HG03108 (cell line): ENCODE measurements around the gene ITGA1.

Experiments used
- ATAC-seq: cut with Tn5 transposase; IDR thresholded peaks from one replicate; pipeline ENCODE4 v1.9.1; 2021; ENCODE audit warnings: moderate library complexity; ENCODE audit not compliant: unreplicated experiment

The ITGA1 gene

GRCh38 chr5:52989781-52990527, 202.2 kb downstream of the ITGA1 start:
- no peak for ATAC-seq

DNA sequence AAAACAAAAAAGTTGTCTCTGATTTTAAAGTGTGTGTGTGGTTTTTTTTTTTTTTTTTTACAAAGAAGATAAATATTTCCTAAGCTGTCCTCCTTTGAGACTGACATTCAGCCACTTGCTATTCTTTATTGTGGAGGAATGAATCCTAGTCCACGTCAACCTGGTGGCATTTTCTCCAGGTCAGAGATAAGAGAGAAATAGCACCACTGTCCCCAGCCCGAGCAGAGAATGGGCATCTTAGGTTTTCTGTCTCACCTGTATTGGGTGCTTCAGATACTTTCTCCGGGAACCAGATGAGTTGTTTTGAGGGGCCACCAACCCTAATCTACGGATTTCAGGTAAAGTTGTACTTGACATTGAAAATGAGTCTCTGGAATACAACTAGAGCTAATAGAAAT, 202.8 kb downstream of the ITGA1 start:
- ATAC-seq: no peak

GRCh38 chr5:52993367-52993766, 205.7 kb downstream of the ITGA1 start:
- no peak for ATAC-seq

- ATAC-seq: no peak
Measured at GRCh38 chr5:52994266-52994665, 206.6 kb downstream of the ITGA1 start.

GRCh38 chr5:52995095-52995494, 207.4 kb downstream of the ITGA1 start:
- no peak for ATAC-seq

DNA sequence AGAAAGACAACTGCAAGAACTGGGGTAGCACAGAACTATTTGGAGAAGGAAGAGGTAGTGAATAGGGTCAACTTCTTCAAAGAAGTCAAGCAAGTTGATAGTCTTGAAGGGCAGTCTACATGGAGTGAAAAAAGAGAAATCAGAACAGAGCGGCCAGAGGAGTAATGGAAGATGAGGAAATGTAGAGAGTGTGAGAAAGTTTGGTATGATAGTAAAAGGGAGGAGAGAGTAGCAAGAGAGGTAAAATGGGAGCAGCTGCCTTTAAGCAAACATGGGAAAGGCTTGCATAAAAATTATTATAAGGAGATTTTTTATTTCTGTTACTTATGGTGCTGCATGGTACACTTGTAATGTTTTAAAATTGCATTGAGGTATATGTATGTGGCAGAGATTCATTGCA, 208.2 kb downstream of the ITGA1 start:
- ATAC-seq: no peak

DNA sequence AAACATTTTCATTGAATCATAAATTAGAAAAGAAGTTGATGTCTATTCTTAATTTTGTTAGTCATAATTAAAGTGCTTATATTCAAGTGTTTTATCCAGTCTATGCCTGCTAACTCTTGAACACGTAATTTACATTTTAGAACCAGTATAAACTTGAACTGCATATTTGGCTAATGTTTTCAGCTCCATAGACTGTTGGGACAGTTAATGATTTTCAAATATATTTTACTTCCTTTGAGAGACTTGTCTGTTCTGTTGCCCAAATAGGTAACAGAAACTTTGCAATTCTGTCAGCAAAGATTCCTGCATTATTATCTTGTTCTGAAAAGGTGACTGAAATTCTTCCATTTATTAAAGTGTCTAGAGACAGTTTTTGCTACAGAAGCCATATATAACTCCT, 209.3 kb downstream of the ITGA1 start:
- ATAC-seq: no peak

- no peak for ATAC-seq
Measured at GRCh38 chr5:52997424-52997823, 209.7 kb downstream of the ITGA1 start.

GRCh38 chr5:52998552-52999313, 211.0 kb downstream of the ITGA1 start:
- no peak for ATAC-seq

DNA sequence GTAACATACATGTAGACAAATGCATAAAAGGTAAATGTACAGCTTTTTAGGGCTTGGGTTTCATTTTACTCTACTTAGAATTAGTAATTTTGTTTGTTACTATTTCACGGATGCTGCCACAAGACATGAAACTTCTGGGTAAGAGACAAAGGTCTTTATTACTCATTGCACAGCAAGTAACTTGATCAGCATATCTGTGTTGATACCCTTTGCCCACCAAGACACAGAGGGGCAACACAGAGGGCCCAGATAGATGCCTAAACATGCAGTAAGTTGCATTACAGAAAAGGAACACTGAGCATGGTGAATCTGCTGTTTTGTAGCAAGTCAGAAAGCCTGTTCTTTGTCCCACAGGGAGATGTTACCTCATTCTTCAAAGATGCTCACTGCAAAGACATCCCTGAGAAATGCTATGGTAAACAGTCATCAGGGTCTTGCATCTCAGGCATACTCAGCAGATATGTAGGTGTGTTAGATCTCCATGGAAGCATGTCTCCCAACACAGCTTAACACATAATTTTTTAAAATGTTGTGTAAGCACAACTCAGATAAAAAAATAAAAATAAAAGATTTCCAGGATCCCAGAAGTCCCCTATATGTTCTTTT, 211.7 kb downstream of the ITGA1 start:
- ATAC-seq: no peak

- ATAC-seq: no peak
Measured at GRCh38 chr5:53001541-53001940, 213.8 kb downstream of the ITGA1 start.

DNA sequence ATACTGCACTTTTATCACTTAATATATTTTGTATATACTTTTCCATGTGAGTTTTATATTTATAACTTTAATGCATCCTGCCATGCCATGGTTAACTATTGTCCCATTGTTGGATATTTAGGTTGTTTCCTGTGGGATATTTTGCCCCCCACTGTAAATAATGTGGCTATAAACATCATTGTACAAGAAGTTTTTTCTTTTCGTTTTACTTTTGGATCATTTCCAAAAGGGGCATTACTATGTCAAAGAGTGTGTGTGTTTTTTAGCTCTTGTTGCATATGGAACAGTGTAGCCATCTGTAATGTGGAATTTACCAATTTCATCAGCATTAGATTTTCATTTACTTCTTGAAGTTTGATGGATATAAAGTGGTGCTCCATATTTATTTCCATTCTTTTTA, 214.8 kb downstream of the ITGA1 start:
- ATAC-seq: no peak

DNA sequence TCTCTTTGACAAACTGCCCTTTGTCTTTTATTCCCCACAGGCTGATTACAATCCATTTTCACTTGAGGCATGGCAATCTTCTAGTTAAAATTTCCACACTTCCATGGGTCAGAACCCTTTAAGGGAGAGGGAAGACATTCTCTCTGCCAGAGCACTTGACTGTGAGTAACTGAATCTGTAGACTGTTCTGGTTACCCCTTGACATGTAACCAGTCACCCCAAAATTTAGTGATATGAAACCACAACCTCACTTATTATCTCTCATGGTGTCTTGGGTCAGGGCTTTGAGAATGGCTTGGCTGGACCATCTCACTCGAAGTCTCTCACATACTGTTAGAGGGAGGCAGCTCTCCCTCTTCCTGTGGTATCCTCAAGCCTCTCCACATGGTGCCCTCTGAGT, 215.4 kb downstream of the ITGA1 start:
- ATAC-seq: no peak

- no peak for ATAC-seq
Measured at GRCh38 chr5:53006911-53007890, 219.5 kb downstream of the ITGA1 start.

DNA sequence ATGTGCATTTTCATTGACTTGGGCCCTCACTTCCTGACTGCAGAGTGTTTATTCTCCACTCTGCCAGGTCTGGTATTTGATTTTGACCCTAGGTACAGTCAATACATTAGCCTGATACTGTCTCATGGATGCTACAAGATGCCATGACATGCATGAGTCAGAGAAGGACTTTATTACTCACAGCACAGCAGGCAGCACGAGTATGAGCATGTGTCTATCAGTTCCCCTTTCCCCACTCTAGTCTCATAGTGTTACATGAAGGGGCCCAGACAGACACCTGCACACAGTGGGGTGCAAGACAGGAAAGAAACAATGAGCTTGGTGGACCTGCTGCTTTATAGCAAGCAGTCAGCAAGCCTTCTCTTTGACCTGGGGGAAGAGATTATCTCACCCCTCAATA, 221.0 kb downstream of the ITGA1 start:
- ATAC-seq: peak; percentile 85
